Progenitor cell of endocrine pancreas (in vitro differentiated cells): ENCODE measurements around the gene NTRK2. TPM values are rescaled to one million over a fixed set of nuclear protein-coding genes. Genes with fewer than 3 reads are reported as not detected.

Experiments
- DNase-seq: peaks from one replicate; pipeline ENCODE4 v3.0.0; 2021; ENCODE audit warnings: low spot score; ENCODE audit not compliant: unreplicated experiment
- H3K27ac Mint-ChIP-seq: 2 replicates; pipeline ENCODE4 v1.8.0; 2021; ENCODE audit warnings: mild to moderate bottlenecking, moderate library complexity, mixed read lengths
- H3K27me3 Mint-ChIP-seq: 2 replicates; pipeline ENCODE4 v1.8.0; 2021; ENCODE audit warnings: mixed read lengths
- H3K36me3 Mint-ChIP-seq: 2 replicates; pipeline ENCODE4 v1.8.0; 2022; ENCODE audit warnings: mixed read lengths; ENCODE audit not compliant: insufficient read depth
- H3K4me1 Mint-ChIP-seq: 2 replicates; pipeline ENCODE4 v1.8.0; 2021; ENCODE audit warnings: low read depth, mixed read lengths
- H3K4me3 Mint-ChIP-seq: 2 replicates; pipeline ENCODE4 v1.8.0; 2021; ENCODE audit warnings: low read depth, mild to moderate bottlenecking, moderate library complexity, mixed read lengths
- H3K9me3 Mint-ChIP-seq: 2 replicates; pipeline ENCODE4 v1.8.0; 2021; ENCODE audit warnings: low read depth, mixed read lengths
- total RNA-seq: library from RNA; stranded (reverse); gene quantifications from 2 replicates; pipeline ENCODE4 v1.2.1, GENCODE V29; 2021
- TF ChIP-seq, protein P1 (sequence below): fragments of 200-600 bp; sonication (generic); IDR thresholded peaks from one replicate; pipeline ENCODE4 v1.5.0; 2021; ENCODE audit warnings: antibody characterized with exemption, mild to moderate bottlenecking; ENCODE audit not compliant: unreplicated experiment

NTRK2 gene
- total RNA-seq, 1 donor from 2014 or later, result 4.7 TPM

DNA sequence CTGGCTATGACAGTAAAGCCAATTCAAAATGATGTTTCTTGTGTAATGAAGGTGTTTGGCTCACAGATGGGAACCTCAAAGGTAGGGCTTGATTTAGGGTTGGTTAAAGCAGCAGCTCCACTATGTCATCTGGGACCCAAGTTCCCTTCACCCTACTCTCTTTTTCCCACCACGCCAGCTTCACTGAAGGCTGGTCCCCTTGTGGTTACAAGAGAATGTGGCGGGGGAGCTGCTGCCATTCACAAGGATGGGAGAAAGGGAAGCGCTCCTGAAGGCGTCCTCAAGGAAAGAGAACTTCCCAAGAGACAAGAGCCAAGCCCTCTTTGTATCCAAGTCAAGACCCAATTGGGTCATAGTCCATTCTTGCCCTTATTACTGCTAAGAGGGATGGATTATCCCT is 72.7 kb downstream of the NTRK2 start:
- Mint-ChIP-seq H3K27ac (no peak overlapping the region), H3K4me3 (no peak overlapping the region), H3K27me3 (peaks cover 6% of the 10 kb centered on the region), H3K4me1 (peaks cover 6% of the 10 kb centered on the region), H3K9me3 (no peaks in the 10 kb centered on the region), H3K36me3 (no peaks in the 10 kb centered on the region)
- TF ChIP-seq, protein P1, sequence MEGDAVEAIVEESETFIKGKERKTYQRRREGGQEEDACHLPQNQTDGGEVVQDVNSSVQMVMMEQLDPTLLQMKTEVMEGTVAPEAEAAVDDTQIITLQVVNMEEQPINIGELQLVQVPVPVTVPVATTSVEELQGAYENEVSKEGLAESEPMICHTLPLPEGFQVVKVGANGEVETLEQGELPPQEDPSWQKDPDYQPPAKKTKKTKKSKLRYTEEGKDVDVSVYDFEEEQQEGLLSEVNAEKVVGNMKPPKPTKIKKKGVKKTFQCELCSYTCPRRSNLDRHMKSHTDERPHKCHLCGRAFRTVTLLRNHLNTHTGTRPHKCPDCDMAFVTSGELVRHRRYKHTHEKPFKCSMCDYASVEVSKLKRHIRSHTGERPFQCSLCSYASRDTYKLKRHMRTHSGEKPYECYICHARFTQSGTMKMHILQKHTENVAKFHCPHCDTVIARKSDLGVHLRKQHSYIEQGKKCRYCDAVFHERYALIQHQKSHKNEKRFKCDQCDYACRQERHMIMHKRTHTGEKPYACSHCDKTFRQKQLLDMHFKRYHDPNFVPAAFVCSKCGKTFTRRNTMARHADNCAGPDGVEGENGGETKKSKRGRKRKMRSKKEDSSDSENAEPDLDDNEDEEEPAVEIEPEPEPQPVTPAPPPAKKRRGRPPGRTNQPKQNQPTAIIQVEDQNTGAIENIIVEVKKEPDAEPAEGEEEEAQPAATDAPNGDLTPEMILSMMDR, result no peak
- no peak for DNase-seq

DNA sequence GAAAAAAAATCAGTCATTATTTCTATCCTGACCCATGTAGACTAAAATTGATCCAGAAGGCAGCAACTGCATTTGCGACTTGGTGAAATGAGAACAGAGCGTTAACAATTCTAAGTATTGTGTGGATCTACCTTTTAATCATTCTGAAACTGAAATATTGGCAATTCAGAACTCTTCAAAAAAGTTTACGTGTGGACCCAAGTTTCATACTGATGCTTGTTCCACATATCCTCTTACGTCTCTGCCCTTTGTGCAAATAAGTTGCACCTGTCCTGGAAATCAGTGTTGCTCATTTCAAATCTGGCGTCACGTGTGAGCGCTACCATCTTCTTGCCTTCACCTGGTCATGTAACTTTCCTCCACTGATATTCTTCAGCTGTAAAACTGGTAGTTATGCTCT is 74.7 kb downstream of the NTRK2 start:
- no peaks in the 10 kb centered on the region for H3K9me3 Mint-ChIP-seq
- H3K27ac Mint-ChIP-seq, result no peak overlapping the region
- no peak overlapping the region for H3K4me3 Mint-ChIP-seq
- TF ChIP-seq, protein P1, result no peak
- no peak for DNase-seq
- H3K4me1 Mint-ChIP-seq, result no peaks in the 10 kb centered on the region
- no peaks in the 10 kb centered on the region for H3K27me3 Mint-ChIP-seq
- H3K36me3 Mint-ChIP-seq, result no peaks in the 10 kb centered on the region

- H3K36me3 Mint-ChIP-seq, result no peaks in the 10 kb centered on the region
- no peak overlapping the region for H3K4me3 Mint-ChIP-seq
- no peak for DNase-seq
- no peaks in the 10 kb centered on the region for H3K9me3 Mint-ChIP-seq
- no peak overlapping the region for H3K27ac Mint-ChIP-seq
- no peaks in the 10 kb centered on the region for H3K4me1 Mint-ChIP-seq
- TF ChIP-seq, protein P1, result no peak
- H3K27me3 Mint-ChIP-seq, result no peaks in the 10 kb centered on the region
These were observed 75.2 kb downstream of the NTRK2 start for GRCh38 chr9:84744726-84745125.

- Mint-ChIP-seq H3K27me3 (peaks cover 2% of the 10 kb centered on the region), H3K9me3 (no peaks in the 10 kb centered on the region), H3K36me3 (no peaks in the 10 kb centered on the region), H3K27ac (no peak overlapping the region), H3K4me1 (no peaks in the 10 kb centered on the region), H3K4me3 (no peak overlapping the region)
- TF ChIP-seq, protein P1, result no peak
- DNase-seq, result no peak
These were observed 78.6 kb downstream of the NTRK2 start for GRCh38 chr9:84748112-84748511.

DNA sequence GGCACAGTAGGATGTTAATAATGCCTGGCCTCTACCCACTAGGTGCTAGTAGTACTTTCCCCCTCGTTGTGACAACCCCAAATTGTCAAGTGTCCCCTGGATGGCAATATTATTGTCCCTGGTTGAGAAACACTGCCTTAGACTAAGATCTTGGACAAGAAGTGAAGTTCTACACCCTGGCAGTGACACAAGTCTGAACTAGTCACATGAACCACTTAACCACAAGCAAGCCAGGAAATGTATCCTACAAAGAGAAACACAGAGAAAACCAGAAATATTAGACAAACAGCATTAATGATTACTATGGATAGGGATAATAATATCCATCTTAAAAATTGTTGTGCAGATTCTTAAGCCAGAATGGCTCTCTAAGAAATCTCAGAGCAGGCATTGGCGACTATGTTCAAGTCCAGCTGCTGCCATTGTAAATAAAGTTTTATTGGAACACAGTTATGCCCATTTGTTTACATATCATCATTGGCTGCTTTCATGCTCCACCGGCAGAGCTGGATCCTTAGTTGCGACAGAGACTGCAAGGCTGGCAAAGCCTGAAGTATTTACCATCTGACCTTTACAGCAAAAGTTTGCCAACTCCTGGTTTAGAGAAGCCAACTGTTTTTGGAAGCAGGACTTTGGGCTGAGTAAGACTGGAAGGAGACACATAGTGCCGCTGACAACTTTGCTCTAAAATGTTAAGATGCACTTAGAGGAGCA is 80.8 kb downstream of the NTRK2 start:
- H3K27me3 Mint-ChIP-seq, result peaks cover 2% of the 10 kb centered on the region
- TF ChIP-seq, protein P1, result no peak
- no peaks in the 10 kb centered on the region for H3K36me3 Mint-ChIP-seq
- H3K27ac Mint-ChIP-seq, result no peak overlapping the region
- no peaks in the 10 kb centered on the region for H3K4me1 Mint-ChIP-seq
- H3K4me3 Mint-ChIP-seq, result no peak overlapping the region
- DNase-seq, result no peak
- H3K9me3 Mint-ChIP-seq, result no peaks in the 10 kb centered on the region
